ENCODE data around the gene ABHD17A.

DNA sequence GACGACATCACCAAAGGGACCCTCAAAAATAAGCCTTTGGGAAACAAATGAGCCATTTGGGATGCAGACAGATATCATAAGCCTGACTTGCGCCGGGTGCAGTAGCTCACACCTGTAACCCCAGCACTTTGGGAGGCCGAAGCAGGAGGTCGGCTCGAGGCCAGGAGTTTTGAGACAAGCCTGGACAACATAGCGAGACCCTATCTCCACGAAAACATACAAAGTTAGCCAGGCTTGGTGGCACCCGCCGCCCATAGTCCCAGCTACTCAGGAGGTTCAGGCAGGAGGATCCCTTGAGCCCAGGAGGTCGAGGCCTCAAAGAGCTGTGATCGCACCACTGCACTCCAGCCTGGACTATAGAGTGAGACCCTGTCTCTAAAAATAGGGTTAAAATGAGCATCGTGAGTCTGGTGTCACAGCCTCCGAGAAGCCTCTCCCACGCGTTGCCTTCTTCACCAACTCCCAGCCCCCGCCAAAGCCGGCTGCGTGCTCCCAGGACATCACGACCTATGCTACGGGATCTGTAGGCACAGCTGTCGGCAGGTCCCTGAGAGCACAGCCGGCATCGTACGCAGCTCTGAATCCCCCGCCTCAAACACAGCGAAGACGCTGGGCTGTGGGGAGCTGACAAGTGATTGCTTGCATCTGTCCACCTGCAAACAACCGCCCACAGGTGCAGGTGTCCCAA is 38.6 kb downstream of the ABHD17A start:
- TF ChIP-seq CTCF (IDR thresholded peaks at IDR 0.05) (no peak), ZFX (IDR thresholded peaks at IDR 0.05; ENCODE audit: borderline replicate concordance) (no peak)

Data from 22Rv1 (cell line).